ENCODE measurements around the gene HELB. TPM values are rescaled to one million over a fixed set of nuclear protein-coding genes. Genes with fewer than 3 reads are reported as not detected.
A peak's percentile ranks its signal among the peaks of the same experiment; 100 is the strongest.

HELB gene
- total and polyA plus RNA-seq, 2 of the 4 experiments (the other 2 are of a cell fraction) = 0.72 to 2.9 TPM

DNA sequence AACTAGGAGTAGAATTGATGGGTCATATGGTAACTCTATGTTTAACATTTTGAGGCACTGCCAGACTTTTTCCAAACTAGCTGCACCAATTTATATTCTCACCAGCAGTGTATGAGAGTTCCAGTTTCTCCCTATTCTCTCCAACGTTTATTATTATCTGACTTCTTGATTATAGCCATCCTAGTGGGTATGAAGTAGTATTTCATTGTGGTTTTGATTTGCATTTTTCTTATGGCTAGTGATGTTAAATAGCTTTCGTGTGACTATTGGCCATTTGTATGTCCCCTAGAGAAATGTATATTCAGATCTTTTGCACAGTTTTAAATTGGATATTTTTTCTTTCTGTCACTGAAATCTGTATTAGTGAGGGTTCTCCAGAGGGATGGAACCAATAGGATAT is 37.8 kb downstream of the HELB start:
- Histone ChIP-seq H3K18ac (ENCODE audit: low read depth, low read length) (no peak overlapping the region), H3K9ac (ENCODE audit: low read depth, low read length) (no peak overlapping the region), H2BK20ac (ENCODE audit: low read depth, low read length) (no peak overlapping the region), H4K20me1 (ENCODE audit: insufficient read depth, low read length) (no peaks in the 10 kb centered on the region), H4K8ac (ENCODE audit: low read depth in 2 of 2, low read length in 2 of 2) (no peak overlapping the region), H3K36me3 (ENCODE audit: control insufficient read depth, insufficient read depth, low read length) (peaks cover 8% of the 10 kb centered on the region), H3K14ac (replicated peaks; ENCODE audit: low read depth, low read length) (no peak overlapping the region), H2BK15ac (ENCODE audit: low read depth, low read length) (no peak overlapping the region), H4K91ac (ENCODE audit: insufficient read depth, low read depth, low read length) (no peak overlapping the region), H3K4me1 (ENCODE audit: control insufficient read depth, insufficient read depth, low read length) (no peaks in the 10 kb centered on the region), H3K23ac (ENCODE audit: low read depth, low read length) (no peak overlapping the region), H2BK120ac (ENCODE audit: low read depth, low read length) (no peak overlapping the region), H3K79me1 (ENCODE audit: low read depth in 1 of 2, low read length in 2 of 2) (no peaks in the 10 kb centered on the region), H3K4ac (ENCODE audit: low read depth, low read length) (no peak overlapping the region), H3K27ac (ENCODE audit: insufficient read depth, low read length) (no peak overlapping the region), H3K9me1 (ENCODE audit: insufficient read depth, low read length) (no peaks in the 10 kb centered on the region), H3K9me3 (ENCODE audit: control insufficient read depth, insufficient read depth, low read length) (peaks cover 7% of the 10 kb centered on the region), H2AK5ac (ENCODE audit: low read depth, low read length) (no peak overlapping the region), H3K27me3 (ENCODE audit: control insufficient read depth, insufficient read depth, low read length) (no peaks in the 10 kb centered on the region), H4K5ac (ENCODE audit: low read depth, low read length) (no peak overlapping the region), H3K4me3 (ENCODE audit: insufficient read depth, low read depth, low read length) (no peak overlapping the region), H2BK5ac (ENCODE audit: low read depth, low read length, poor library complexity, severe bottlenecking) (no peak overlapping the region), H3K56ac (ENCODE audit: extremely low read depth, insufficient read depth, low read length) (no peak overlapping the region), H2AK9ac (replicated peaks; ENCODE audit: low read depth, low read length, poor library complexity) (no peak overlapping the region), H3K4me2 (ENCODE audit: low read depth, low read length) (no peak overlapping the region), H2AFZ (replicated peaks; ENCODE audit: low read length, poor library complexity) (no peak overlapping the region)
- no TSS peak for BruUV-seq (replicated peaks)
- intact Hi-C loops (cut with micrococcal nuclease) = no loop called here
- ChIA-PET CTCF (no interaction called here), POLR2A (ENCODE audit: unreplicated experiment) (no interaction called here)
- no peak; the same call in 1 of the 2 replicates for ATAC-seq (ENCODE audit: low read depth)
- in situ Hi-C loops (cut with MboI; ENCODE audit: low sequenced_read_pairs) = no loop called here
- no peak for TF ChIP-seq SMC3 (IDR thresholded peaks at IDR 0.05; ENCODE audit: low read depth, low read length)
- no peak for TF ChIP-seq BHLHE40 (IDR thresholded peaks at IDR 0.05; ENCODE audit: low read depth, low read length)
- no peak for TF ChIP-seq POLR2A (IDR thresholded peaks at IDR 0.05; ENCODE audit: low read depth, low read length)
- TF ChIP-seq CHD1 (IDR thresholded peaks at IDR 0.05; ENCODE audit: low read depth, low read length) = no peak
- TF ChIP-seq ELK1 (IDR thresholded peaks at IDR 0.05; ENCODE audit: borderline replicate concordance, low read depth, low read length) = no peak
- TF ChIP-seq USF2 (IDR thresholded peaks at IDR 0.05; ENCODE audit: low read depth, low read length) = no peak
- TF ChIP-seq RCOR1 (IDR thresholded peaks at IDR 0.05; ENCODE audit: insufficient replicate concordance, low read length) = no peak
- TF ChIP-seq NFE2L2 (IDR thresholded peaks at IDR 0.05; ENCODE audit: low read depth, low read length) = no peak
- no peak for TF ChIP-seq RFX5 (IDR thresholded peaks at IDR 0.05; ENCODE audit: low read depth, low read length)
- TF ChIP-seq RAD21 (IDR thresholded peaks at IDR 0.05; ENCODE audit: low read length) = no peak
- no peak for TF ChIP-seq MXI1 (IDR thresholded peaks at IDR 0.05; ENCODE audit: borderline replicate concordance, low read depth, low read length)
- DNase-seq = peak; percentile 59
- WGBS, 2 experiments (ENCODE audit: extremely low coverage in 2 of 2, insufficient read length in 1 of 2) = no CpG with 5 or more reads among the region's 2 CpGs
- dilution Hi-C loops (cut with HindIII; ENCODE audit: low sequenced_read_pairs, unreplicated experiment) = no loop called here
